Neural progenitor cell (in vitro differentiated cells): ENCODE data around the gene PADI1. TPM values are rescaled to one million over a fixed set of nuclear protein-coding genes. Genes with fewer than 3 reads are reported as not detected.
A peak's percentile ranks its signal among the peaks of the same experiment; 100 is the strongest.

Experiments used
- DNase-seq: peaks from one replicate; pipeline ENCODE4 v3.0.0-alpha.2; 2016; ENCODE audit warnings: low spot score
- H2AFZ ChIP-seq: fragments of 200-600 bp; sonication (generic); replicated peaks from 2 replicates; pipeline ENCODE4 v1.6.1; 2016; ENCODE audit warnings: antibody characterized with exemption
- H3F3A ChIP-seq: fragments of 200-600 bp; sonication (generic); 2 replicates; pipeline ENCODE4 v1.6.1; 2016; ENCODE audit warnings: antibody characterized with exemption, low read depth
- H3K27ac ChIP-seq: fragments of 200-600 bp; sonication (generic); 2 replicates; pipeline ENCODE4 v1.5.1; 2016; ENCODE audit warnings: mild to moderate bottlenecking
- H3K27me3 ChIP-seq: fragments of 200-600 bp; sonication (generic); 2 replicates; pipeline ENCODE4 v1.6.1; 2016; ENCODE audit warnings: mild to moderate bottlenecking, moderate library complexity
- H3K36me3 ChIP-seq: fragments of 200-600 bp; sonication (generic); 2 replicates; pipeline ENCODE4 v1.5.1; 2016
- H3K4me1 ChIP-seq: fragments of 200-600 bp; sonication (generic); 2 replicates; pipeline ENCODE4 v1.6.1; 2016; ENCODE audit warnings: mixed run types
- H3K4me2 ChIP-seq: fragments of 200-600 bp; sonication (generic); 2 replicates; pipeline ENCODE4 v1.6.1; 2016
- H3K4me3 ChIP-seq: fragments of 200-600 bp; sonication (generic); 2 replicates; pipeline ENCODE4 v1.5.1; 2016
- H3K79me2 ChIP-seq: fragments of 200-600 bp; sonication (generic); 2 replicates; pipeline ENCODE4 v1.6.1; 2016; ENCODE audit warnings: low read depth
- H3K9ac ChIP-seq: fragments of 200-600 bp; sonication (generic); 2 replicates; pipeline ENCODE4 v1.6.1; 2016
- H3K9me3 ChIP-seq: fragments of 200-600 bp; sonication (generic); 2 replicates; pipeline ENCODE4 v1.5.1; 2016; ENCODE audit warnings: low read depth
- H4K20me1 ChIP-seq: fragments of 200-600 bp; sonication (generic); 2 replicates; pipeline ENCODE4 v1.6.1; 2016; ENCODE audit warnings: low read depth
- H3K27ac Mint-ChIP-seq: 3 replicates; pipeline ENCODE4 v1.8.0; 2021; ENCODE audit warnings: mixed read lengths
- H3K27me3 Mint-ChIP-seq: 2 replicates; pipeline ENCODE4 v1.8.0; 2022; ENCODE audit warnings: low read depth, mild to moderate bottlenecking, inconsistent platforms, moderate library complexity, mixed read lengths; ENCODE audit not compliant: insufficient read depth
- H3K36me3 Mint-ChIP-seq: 3 replicates; pipeline ENCODE4 v1.8.0; 2021; ENCODE audit warnings: mixed read lengths
- H3K4me1 Mint-ChIP-seq: 3 replicates; pipeline ENCODE4 v1.8.0; 2021; ENCODE audit warnings: mixed read lengths
- H3K4me3 Mint-ChIP-seq: 3 replicates; pipeline ENCODE4 v1.8.0; 2021; ENCODE audit warnings: mild to moderate bottlenecking, moderate library complexity, mixed read lengths
- H3K9me3 Mint-ChIP-seq: 3 replicates; pipeline ENCODE4 v1.8.0; 2020; ENCODE audit warnings: mixed read lengths
- CTCF ChIP-seq: fragments of 200-600 bp; sonication (generic); IDR thresholded peaks from 2 replicates; pipeline ENCODE4 v1.5.1; 2017; ENCODE audit warnings: antibody characterized with exemption, mild to moderate bottlenecking
- EZH2 ChIP-seq: fragments of 200-600 bp; sonication (generic); IDR thresholded peaks from 2 replicates; pipeline ENCODE4 v1.6.1; 2017; ENCODE audit warnings: antibody characterized with exemption, mild to moderate bottlenecking, moderate library complexity
- EZH2phosphoT487 ChIP-seq: fragments of 200-600 bp; sonication (generic); IDR thresholded peaks from 2 replicates; pipeline ENCODE4 v1.6.1; 2017; ENCODE audit warnings: antibody characterized with exemption
- total RNA-seq: library from RNA; depleted of rRNA; stranded (reverse); fragments of >200 nt; gene quantifications from 2 replicates; pipeline ENCODE4 v1.2.3, GENCODE V29; 2015; ENCODE audit warnings: low replicate concordance

The PADI1 gene
- total RNA-seq, 1 donor from 2014 or later = 0.09 TPM

GRCh38 chr1:17258758-17259130 is 53.8 kb downstream of the PADI1 start:
- Mint-ChIP-seq H3K9me3 (no peaks in the 10 kb centered on the region), H3K4me3 (no peak overlapping the region), H3K4me1 (peaks cover 2% of the 10 kb centered on the region), H3K27ac (peak overlapping the region; percentile 79), H3K27me3 (no peaks in the 10 kb centered on the region), H3K36me3 (no peaks in the 10 kb centered on the region)
- no peaks in the 10 kb centered on the region for H4K20me1 ChIP-seq
- no peak overlapping the region for H2AFZ ChIP-seq
- no peak overlapping the region for H3K27ac ChIP-seq
- no peaks in the 10 kb centered on the region for H3K79me2 ChIP-seq
- TF ChIP-seq CTCF (no peak), EZH2 (no peak), EZH2phosphoT487 (no peak)
- H3K9me3 ChIP-seq = no peaks in the 10 kb centered on the region
- no peak overlapping the region for H3K4me2 ChIP-seq
- H3K36me3 ChIP-seq = no peaks in the 10 kb centered on the region
- no peak overlapping the region for H3K4me3 ChIP-seq
- H3F3A ChIP-seq = no peaks in the 10 kb centered on the region
- H3K27me3 ChIP-seq = no peaks in the 10 kb centered on the region
- no peak overlapping the region for H3K9ac ChIP-seq
- DNase-seq = no peak
- no peaks in the 10 kb centered on the region for H3K4me1 ChIP-seq

- Mint-ChIP-seq H3K36me3 (no peaks in the 10 kb centered on the region), H3K4me3 (no peak overlapping the region), H3K9me3 (no peaks in the 10 kb centered on the region), H3K4me1 (peaks cover 2% of the 10 kb centered on the region), H3K27me3 (no peaks in the 10 kb centered on the region), H3K27ac (no peak overlapping the region)
- Histone ChIP-seq H3K36me3 (no peaks in the 10 kb centered on the region), H3K27ac (no peak overlapping the region), H3K4me1 (no peaks in the 10 kb centered on the region), H3K9me3 (no peaks in the 10 kb centered on the region), H3K79me2 (no peaks in the 10 kb centered on the region), H3K4me2 (no peak overlapping the region), H3K4me3 (no peak overlapping the region), H4K20me1 (no peaks in the 10 kb centered on the region), H3F3A (no peaks in the 10 kb centered on the region), H2AFZ (no peak overlapping the region), H3K9ac (no peak overlapping the region), H3K27me3 (no peaks in the 10 kb centered on the region)
- TF ChIP-seq EZH2phosphoT487 (no peak), CTCF (no peak), EZH2 (no peak)
- DNase-seq = no peak
Measured at GRCh38 chr1:17259233-17259873, 54.4 kb downstream of the PADI1 start.

- Histone ChIP-seq H3K4me2 (no peak overlapping the region), H3K79me2 (no peaks in the 10 kb centered on the region), H3K27me3 (no peaks in the 10 kb centered on the region), H3F3A (no peaks in the 10 kb centered on the region), H4K20me1 (no peaks in the 10 kb centered on the region), H3K27ac (no peak overlapping the region), H3K4me3 (no peak overlapping the region), H2AFZ (no peak overlapping the region), H3K36me3 (no peaks in the 10 kb centered on the region), H3K4me1 (no peaks in the 10 kb centered on the region), H3K9ac (no peak overlapping the region), H3K9me3 (no peaks in the 10 kb centered on the region)
- Mint-ChIP-seq H3K4me1 (peaks cover 2% of the 10 kb centered on the region), H3K27ac (no peak overlapping the region), H3K27me3 (no peaks in the 10 kb centered on the region), H3K4me3 (no peak overlapping the region), H3K36me3 (no peaks in the 10 kb centered on the region), H3K9me3 (no peaks in the 10 kb centered on the region)
- TF ChIP-seq CTCF = no peak
- TF ChIP-seq EZH2phosphoT487 = no peak
- TF ChIP-seq EZH2 = no peak
- DNase-seq = no peak
Measured at GRCh38 chr1:17260264-17260663, 55.3 kb downstream of the PADI1 start.
